HG03457 (cell line): ENCODE measurements around the gene UTP15.

Source experiments
- ATAC-seq: cut with Tn5 transposase; IDR thresholded peaks from one replicate; pipeline ENCODE4 v1.9.1; 2021; ENCODE audit warnings: moderate number of reproducible peaks; ENCODE audit not compliant: unreplicated experiment

UTP15 gene

DNA sequence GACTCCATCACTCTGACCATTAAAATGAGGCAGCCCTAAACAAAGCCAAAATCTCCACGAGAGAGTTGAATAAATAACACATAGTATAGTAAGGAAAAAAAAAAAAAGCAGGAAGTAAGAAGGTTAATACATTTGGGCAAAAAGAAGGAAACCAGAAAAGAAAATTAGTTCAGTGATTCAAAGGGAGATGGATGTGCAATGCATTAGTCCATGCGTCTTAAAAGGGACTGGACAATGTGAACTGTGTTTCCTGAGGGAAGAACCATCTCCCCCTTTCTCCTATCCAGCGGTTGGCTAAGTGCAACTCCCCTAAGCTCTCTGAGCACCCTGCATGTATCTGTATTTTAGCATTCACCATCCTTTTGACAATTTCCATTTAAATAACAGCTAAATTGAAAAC lies 1.5 kb upstream of the UTP15 start:
- no peak for ATAC-seq

DNA sequence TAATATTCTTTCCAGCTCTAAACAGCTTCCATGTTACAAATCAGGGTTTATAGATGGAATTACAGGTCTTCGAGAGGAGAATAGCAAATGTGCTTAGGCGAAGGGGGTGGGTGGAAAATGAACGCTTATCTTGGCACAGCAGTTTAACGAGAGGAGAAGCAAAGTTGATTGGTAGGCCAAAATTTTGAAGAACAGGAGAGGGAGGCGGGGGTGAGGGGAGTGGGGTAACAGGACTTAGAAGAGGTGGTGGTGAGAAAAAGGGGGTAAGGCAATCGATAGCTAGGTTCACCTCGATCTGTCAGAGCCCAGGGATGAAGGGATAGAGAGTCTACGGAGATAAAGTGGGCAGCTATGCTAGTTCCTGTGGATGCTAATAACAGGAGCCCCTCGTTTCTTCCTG lies 868 bp upstream of the UTP15 start:
- ATAC-seq = no peak

DNA sequence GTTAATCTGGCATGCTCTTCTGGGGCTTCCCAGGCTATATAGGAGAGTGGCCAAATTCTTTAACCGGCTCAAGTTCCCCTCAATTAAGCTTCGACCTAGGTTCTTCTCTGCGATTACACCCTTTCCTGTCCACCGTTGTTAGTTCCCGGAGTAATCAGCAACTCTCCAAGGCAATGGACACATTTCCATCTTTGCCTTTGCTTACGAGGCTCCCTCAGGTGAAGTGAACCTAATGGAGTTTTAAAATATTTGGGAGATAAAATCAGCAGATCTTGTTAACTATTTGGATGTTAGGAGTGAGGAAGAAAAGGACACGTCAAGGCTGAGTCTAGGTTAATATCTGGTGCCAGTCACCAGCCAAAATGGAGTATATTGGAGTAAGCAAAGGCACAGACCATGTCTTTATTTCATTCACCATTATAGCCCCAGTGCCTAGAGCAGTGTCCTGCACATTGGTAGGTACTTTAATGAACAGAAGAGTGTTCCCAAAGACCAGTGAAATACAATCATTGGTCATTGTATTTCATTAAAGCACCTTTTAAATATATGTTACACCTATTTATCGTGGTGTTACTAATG lies 515 bp downstream of the UTP15 start:
- no peak for ATAC-seq

DNA sequence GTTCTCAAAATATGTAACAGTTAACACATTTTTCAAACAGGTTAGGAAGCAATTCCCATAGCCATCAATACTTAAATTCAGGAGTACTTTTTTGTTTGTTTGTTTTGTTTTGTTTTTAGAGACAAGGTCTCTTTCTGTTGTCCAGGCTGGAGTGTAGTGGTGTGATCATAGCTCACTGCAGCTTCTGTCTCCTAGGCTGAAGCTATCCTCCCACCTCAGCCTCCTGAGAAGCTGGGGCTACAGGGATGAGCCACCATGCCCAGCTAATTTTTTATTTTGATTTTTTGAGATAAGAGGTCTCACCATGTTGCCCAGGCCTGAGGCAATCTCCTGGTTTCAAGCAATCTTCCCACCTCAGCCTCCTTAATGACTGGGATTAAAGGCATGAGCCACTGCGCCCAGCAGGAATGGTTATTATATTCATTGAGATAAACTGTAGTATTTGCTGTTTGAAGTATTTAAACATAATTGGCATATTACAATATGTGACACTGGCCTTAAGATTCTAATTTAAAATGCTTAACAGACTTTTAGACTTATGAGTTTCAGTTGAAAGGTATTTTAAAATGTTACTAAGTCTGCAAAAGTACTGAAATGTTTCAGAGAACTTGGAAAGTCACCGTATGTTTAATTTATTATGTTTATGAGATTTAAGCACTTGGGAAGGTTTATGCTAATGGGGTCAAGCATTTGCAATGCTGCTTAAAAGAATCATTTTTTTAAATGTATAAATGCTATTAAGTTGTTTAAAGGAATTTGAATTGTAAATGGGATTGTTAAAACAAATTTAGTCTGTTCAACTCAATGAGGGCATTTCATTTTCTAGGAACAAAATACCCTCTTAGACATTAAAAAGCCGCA lies 17.0 kb downstream of the UTP15 start:
- ATAC-seq = no peak

DNA sequence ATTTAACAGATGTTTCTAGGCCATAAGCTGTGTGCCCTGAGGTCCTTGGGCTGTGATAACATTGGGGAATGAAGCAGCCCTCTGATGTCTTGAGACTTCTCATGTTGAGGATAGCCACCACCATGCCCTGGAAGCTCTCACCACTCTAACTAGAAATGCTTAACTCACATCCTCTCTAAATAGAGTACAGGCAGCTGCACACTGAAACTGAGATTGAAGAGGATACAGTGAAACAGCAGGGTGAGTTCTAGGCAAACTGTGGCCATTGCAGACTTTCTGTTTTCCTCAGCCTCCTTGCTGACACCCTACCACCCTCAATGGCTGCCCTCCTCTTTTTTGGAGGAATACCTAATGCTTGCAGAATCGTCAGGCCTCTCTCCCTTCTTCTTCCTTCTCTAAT lies 22.4 kb downstream of the UTP15 start:
- ATAC-seq = peak; percentile 60

DNA sequence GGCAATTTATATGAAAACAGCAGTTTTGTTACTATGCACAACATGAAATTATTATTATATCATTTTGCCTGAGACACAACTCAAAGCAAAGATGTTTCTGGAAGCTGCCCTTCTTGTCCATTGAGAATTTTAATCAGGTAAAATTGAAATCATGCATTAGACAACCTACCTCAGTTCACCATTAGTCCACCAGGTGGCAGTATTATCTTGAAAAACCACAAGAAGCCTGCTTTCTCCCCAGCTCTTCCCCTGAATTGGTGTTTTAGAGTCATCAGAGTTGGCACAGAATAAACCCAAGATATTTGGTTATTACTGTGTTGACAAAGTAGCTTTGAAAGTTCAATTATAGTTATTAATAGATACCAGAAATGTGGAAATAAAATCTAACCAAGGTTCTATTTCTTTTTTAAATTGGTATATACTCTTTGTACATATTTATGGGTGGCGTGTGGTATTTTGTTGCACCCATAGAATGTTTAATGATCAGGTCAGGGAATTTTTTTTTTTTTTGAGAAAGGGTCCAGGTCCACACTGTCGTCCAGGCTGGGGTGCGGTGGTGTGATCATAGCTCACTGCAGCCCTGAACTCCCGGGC lies 25.7 kb downstream of the UTP15 start:
- no peak for ATAC-seq

DNA sequence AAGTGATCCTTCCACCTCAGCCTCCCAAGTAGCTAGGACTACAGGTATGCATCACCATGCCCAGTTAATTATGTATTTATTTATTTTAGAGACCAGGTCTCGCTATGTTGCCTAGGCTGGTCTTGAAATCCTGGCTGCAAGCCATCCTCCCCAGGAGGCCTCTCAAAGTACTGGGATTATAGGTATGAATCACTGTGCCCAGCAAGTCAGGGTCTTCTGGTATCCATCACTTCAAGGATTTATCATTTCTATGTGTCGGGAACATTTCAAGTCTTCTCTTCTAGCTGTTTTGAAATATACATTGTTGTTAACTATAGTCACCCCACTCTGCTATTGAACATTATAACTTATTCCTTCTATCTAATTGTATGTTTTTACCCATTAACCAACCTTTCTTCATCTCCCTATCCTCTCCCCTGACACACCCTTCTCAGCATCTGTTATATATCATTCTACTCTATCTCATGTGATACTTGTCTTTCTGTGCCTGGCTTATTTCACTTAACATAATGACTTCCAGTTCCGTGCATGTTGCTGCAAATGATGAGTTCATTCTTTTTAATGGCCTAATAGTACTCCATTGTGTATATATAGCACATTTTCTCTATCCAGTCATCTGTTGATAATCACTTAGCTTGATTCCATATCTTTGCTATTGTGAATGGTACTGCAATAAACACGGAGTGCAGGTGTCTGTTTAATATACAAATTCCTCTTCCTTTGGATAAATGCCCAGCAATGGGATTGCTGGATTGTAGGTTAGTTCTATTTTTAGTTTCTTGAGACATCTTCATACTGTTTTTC lies 26.4 kb downstream of the UTP15 start:
- ATAC-seq = no peak

DNA sequence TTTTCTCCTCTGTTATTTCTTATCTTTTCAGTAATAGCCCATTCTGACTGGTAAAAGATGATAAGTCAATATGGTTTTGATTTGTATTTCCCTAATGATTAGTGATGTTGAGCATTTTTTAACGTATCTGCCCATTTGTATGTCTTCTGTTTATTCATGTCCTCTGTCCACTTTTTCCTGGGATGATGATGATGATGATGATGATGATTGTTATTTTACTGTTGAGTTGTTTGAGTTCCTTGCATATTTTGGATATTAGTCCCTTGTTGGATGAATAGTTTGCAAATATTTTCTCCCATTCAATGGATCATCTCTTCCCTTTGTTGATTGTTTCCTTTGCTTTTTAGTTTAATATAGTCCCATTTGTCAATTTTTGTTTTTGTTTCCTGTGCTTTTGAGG lies 27.0 kb downstream of the UTP15 start:
- no peak for ATAC-seq

DNA sequence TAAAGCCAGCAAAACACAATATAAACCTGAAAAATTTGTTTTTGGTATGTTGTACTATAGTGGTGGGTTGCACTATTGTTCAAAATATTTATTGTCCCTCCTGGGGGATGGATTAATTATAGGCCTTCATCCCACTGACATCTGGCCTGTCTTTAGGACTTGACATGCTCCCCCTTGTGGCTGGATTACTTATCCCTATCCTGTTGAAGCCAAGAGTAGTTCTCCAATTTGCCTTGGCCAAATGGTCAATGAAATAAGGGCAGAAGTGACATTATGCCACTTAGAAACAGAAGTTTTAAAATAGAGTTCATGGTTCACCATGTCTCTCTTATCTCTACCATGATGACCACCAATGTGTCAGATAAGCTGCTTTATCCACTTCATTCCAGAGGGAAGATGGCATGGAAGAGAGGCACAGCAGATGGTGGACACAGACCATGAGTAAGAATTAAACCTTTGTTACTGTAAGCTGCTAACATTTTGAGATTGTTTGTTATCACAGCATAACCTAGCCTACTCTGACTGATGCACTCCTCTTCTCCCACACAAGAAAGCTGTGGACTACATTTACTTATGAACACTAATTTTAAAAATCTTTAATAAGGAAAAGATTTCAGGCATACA lies 31.3 kb downstream of the UTP15 start:
- ATAC-seq = no peak

DNA sequence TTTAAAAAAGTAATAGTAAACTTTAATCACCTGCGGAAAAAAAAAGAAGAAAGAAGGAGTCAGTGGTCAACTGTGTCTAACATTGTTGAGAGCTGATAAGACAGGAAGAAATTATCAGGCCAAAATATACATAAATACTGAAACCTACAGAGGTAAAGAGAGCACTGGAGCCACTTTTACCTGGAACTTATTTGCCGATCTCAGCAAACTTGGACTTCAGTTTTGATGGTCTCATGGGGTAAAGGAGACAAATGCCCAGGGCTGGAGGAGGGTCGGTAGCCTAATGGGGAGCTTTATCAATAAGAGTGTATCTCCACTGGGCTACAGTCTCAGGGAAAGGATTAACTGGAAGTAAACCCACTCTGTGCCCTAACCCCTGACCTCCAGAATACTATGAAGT lies 33.8 kb downstream of the UTP15 start:
- no peak for ATAC-seq

DNA sequence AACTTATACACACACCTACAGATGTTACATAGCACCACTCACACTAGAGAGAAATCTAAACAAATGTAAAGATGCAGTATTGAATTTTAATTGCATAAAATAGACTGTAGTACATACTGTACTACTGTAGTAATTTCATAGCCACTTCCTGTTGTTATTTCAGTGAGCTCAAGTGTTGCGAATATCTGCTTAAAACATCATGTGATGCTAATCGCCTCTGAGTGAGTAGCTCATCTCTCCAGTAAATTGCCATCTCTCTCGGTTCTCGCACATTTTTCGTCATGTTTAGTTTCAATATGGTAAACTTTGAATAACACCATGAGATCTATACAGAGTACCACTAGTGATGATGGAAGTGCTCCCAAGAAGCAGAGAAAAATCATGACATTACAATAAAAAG lies 38.5 kb downstream of the UTP15 start:
- no peak for ATAC-seq

DNA sequence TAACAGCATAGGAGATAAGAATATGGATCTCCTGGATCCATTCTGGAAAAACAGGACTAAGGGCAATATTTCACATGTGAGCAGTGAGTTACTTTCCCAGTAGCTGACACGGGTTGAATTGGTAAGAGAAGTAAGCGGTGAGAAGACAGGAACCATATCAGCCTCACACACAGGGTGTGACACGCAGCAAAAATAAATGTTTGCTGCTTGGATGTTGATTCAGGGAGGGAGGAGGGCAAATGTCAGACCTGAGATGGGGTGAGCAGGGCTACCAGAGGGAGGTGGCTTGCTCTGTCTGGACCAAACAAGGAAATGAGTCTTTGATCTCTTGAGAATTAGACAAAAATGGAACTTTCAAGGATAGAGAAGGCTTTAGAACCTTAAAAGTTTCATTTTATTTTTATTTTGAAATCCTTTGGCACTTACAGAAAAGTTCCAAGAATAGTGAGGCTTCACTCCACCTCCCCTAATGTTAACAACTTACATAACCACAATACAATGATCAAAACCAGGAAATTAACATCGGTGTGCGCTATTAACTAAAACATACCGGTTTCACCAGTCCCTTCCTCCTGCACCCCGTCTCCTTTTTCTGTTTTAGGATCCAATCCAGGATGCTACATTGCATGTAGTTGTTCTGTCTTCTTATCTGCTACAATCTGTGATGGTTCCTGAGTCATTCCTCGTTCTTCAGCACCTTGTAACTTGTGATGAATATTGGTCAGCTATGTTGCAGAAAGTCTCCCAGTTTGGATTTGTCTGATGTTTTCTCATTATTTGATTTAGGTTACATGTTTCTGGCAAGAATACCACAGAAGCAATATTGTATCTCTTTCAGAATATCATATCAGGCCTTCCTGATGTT lies 39.9 kb downstream of the UTP15 start:
- ATAC-seq = no peak

DNA sequence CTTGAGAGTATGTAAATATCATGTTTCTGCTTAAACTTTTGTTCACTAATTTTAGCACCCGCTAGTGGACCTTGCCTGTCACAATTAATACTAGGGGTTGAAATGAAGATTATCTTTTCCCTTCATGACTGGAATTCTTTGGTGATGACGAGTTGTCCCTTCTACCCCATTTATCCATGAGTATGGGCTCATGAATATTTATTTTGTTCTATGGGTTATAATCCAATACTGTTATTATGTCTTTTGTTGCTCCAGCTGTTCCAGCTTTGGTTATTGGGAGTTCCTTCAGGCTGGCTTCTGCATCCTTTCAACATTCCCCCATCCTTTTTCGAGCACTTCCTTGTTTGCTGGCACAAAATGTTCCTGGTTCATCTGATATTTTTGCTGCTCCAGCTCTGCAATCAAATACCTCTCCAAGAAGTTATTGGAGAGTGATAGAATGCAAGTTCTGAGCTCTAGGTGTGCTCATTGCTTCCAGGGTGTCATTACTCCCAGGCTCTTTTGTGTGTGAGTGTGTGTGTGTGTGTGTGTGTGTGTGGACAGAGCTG lies 40.7 kb downstream of the UTP15 start:
- ATAC-seq = no peak

DNA sequence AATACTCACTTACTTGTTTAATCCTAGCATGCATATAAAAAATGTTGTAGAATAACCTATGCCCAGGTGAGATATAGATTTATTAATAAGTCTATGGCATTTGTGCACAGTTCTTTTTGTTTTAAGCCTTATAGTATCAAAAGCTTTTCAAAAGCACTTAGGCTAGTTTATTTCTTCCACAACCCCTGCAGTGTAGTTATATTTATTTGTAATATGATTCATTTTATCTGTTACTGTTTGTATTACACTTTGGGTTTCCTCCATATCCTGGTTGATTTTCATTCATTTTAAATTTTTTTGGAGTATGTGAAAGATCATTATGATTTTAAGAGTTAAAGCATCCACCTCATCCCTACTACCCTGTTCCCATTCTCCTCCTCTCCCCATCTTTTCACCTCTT lies 41.7 kb downstream of the UTP15 start:
- ATAC-seq = no peak

DNA sequence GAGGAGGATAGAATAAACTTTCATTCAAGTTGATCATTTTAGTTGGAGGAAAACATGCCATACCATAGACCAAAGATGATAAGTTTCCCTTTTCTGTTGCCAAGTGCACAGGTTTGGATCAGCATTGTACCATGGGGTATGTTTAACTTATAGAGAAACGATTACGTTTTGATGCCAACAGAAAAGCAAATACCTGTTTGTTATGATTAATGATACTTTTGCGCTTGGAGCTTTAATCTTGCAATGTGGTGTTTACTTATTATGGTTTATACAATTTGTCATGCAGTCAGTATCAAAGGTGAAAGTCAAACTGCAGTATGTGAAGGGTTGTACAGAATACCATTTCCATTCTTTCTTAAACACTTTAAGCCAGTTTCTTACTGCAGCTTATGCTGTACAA lies 47.3 kb downstream of the UTP15 start:
- ATAC-seq = no peak

DNA sequence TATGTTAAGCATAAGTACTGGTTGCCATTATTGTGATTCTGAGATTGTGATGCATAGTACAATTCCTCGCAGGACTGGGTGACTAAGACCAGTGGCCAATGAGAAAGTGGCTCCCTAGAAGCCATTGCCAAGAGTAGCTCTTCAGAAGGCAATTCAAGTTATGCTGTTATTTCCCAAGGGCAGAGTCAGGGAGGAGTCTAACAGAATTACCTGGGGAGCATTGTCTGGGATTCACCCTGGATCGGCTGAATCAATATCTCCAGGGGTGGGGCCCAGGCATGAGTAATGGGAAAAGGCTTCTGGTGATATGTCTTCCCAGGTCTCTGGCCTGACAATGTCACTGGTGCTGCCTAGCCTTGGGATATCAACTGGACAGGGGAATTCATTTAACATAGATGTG lies 49.5 kb downstream of the UTP15 start:
- no peak for ATAC-seq

DNA sequence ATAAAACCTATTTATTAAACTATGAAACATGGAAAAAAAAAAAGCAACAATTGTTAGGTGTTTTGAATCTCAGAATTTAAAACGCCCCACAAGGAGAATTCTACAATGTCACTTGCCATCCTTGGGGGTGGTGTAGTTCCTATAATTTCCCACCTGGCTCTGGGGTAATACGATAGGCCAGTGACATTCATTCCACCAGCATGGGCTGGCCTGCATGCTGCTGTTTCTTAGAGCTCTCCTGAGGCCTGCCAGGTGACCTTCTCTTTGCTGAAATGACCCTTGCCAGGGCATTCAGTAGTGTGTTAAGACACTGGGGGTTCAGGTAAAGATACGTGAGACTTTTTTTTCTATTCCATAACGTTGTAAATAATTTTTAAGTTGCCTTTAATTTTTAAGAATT lies 50.4 kb downstream of the UTP15 start:
- ATAC-seq = no peak

DNA sequence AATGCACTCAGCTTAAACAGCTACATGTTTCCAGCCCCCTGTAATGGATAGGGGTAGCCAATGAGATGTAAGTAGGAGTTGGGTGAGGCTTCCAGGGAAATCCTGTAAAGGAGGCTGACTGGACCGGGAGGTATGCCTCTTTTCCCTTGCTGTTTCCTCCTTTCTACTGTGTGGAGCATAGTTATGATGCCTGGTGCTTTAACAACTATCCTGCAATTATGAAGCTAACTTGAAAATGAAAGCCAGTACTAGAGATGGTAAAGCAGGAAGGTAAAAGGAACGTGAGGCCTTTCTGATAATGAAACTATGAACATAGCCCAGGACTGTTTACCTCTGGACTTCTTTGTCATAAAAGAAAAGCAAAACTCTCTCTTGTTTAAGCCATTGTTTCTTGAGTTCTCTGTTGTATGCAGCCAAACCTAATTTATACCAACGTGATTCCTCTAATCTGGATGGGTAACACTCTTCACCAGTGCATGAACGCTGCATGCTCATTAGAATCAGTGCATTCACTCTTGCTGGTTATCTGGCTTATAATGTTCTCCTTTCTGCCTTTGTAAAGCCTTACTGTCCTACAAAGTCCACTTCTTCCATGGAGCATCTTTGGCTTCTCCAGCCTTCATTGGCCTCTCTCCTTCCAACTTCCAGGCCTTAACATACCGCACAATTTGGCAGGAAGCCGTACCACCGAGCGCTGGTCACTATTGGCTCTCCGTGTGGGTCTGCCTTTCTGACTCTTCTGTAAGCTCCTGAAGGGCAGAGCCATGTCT lies 52.2 kb downstream of the UTP15 start:
- no peak for ATAC-seq
